ENCODE data around the gene C19orf33.

The C19orf33 gene

GRCh38 chr19:38346837-38347236, 42.8 kb downstream of the C19orf33 start:
- DNase-seq = no peak

DNA sequence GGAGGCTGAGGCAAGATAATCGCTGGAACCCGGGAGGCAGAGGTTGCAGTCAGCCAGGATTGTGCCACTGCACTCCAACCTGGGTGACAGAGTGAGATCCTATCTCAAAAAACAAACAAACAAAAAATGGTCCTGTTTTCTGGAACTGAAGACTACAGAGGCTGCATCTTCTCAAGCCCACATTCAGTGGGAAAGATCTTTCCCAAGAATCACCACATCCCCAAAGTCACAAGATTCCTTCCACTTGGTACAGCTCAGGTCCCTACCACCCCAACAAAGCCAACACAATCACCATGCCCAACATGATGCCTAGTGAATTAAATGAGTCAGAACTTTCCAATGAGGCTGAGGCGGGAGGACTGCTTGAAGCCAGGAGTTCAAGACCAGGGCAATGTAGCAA, 46.8 kb downstream of the C19orf33 start:
- DNase-seq = no peak

- no peak for DNase-seq
Measured at GRCh38 chr19:38351865-38352395, 47.9 kb downstream of the C19orf33 start.

DNA sequence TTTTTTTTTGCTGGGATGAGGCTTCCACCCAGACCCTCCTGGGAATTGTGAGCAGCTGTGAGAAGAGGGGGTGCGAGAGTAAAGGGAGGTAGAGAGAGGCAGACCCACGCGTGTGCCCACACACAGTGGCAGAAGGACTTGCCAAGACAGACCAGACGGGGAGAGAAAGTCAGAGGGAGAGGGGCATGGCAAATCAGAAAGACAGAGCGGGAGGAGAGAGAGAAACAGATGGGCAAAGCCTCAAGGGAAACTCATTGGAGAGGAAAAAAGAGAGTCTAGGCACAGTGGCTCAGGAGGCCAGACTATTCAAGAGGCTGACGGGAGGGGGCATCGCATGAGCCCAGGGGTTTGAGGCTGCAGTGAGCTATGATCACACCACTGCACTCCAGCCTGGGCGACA, 48.6 kb downstream of the C19orf33 start:
- DNase-seq = no peak

All from NCI-H774 (cell line).